Upper lobe of left lung (tissue), 6 donors: ENCODE results near the gene SLC25A38. TPM values are rescaled to one million over a fixed set of nuclear protein-coding genes. Genes with fewer than 3 reads are reported as not detected.

Experiments
- ATAC-seq, 2 donors: fragments of 200-7000 bp; cut with Tn5 transposase; one replicate each; pipeline ENCODE4 v1.9.1; 2022; ENCODE audit warnings: mild to moderate bottlenecking in 2 of 2, moderate library complexity in 2 of 2; ENCODE audit not compliant: low FRiP score in 2 of 2
- DNase-seq, 2 donors: peaks; one replicate each; pipeline ENCODE4 v3.0.0-alpha.2; 2019 to 2020
- H3K27ac ChIP-seq, 4 donors: fragments of 200-600 bp; sonication (generic); one replicate each; pipeline ENCODE4 v1.5.1; 2016 to 2019
- H3K27me3 ChIP-seq, 4 donors: fragments of 200-600 bp; sonication (generic); one replicate each; pipeline ENCODE4 v1.5.1; 2017 to 2019
- H3K36me3 ChIP-seq, 4 donors: fragments of 200-600 bp; sonication (generic); one replicate each; pipeline ENCODE4 v1.5.1; 2016 to 2019
- H3K4me1 ChIP-seq, 4 donors: fragments of 200-600 bp; sonication (generic); one replicate each; pipeline ENCODE4 v1.5.1; 2018 to 2019
- H3K4me3 ChIP-seq, 4 donors: fragments of 200-600 bp; sonication (generic); one replicate each; pipeline ENCODE4 v1.5.1; 2017 to 2019; ENCODE audit warnings: mild to moderate bottlenecking in 2 of 4, moderate library complexity in 1 of 4
- H3K9me3 ChIP-seq, 4 donors: fragments of 200-600 bp; sonication (generic); one replicate each; pipeline ENCODE4 v1.5.1; 2018 to 2019
- EP300 ChIP-seq, 4 donors: sonication (generic); formaldehyde crosslinking; IDR thresholded peaks; one replicate each; pipeline ENCODE4 v1.5.1; 2017; ENCODE audit warnings: antibody characterized with exemption in 4 of 4, control low read depth in 2 of 4
- POLR2A ChIP-seq, 4 donors: fragments of 450-650 bp; IDR thresholded peaks; one replicate each; pipeline ENCODE4 v1.5.1; 2016 to 2017; ENCODE audit warnings: antibody characterized with exemption in 4 of 4, mild to moderate bottlenecking in 2 of 4
- POLR2AphosphoS5 ChIP-seq, 2 donors: sonication (generic); formaldehyde crosslinking; IDR thresholded peaks; one replicate each; pipeline ENCODE4 v1.5.1; 2017; ENCODE audit warnings: antibody characterized with exemption in 2 of 2
- WGBS, 2 donors: methylation state at CpG; one replicate each; pipeline ENCODE4 v1.1.5; 2017 to 2018; 5-methylcytosine and 5-hydroxymethylcytosine counted together
- total RNA-seq, 6 donors: library from RNA; depleted of rRNA in 4 of 6; stranded (reverse); fragments of >200 nt in 4 of 6; gene quantifications; one replicate each; pipeline versions ENCODE4 v1.1.0 to v1.2.1, GENCODE V29; 2016 to 2021
- TF ChIP-seq, protein P1 (sequence below), 6 experiments: fragments of 450-650 bp in 4 of 6; fragments of 200-600 bp in 2 of 6; sonication (generic) in 2 of 6; IDR thresholded peaks; one replicate each; pipeline ENCODE4 v1.5.1; 2016 to 2019; ENCODE audit warnings: antibody characterized with exemption in 6 of 6
- donor health status: DM: no; HTN: no; CAD: no; lungs with moderate emphysema.
- donor health status: DM: no; HTN: yes; CAD: no; lungs with severe emphysema.

SLC25A38 gene
- total RNA-seq, 6 donors from 2014 or later: 17.5 to 36.5 (median 30.2) TPM

DNA sequence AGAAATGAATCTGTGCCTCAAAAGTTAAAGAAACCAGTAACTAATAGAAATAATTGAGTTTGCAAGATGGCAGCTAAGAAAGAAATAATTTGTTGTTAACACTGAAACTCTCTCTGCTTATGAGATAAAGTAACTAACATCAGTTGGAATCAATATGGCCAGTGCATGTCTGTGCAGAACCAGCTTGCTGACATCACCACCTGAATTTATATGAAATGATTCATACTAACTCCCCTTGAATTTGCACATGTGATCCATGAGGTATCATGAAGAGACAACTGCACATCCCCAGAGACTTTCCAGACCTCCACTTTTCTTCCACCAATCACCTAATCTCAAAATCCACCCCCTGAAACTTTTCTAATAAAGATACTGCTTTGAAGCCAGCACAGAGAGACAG lies 10.3 kb upstream of the SLC25A38 start:
- TF ChIP-seq POLR2A (IDR thresholded peaks at IDR 0.05) (no peak), POLR2AphosphoS5 (IDR thresholded peaks at IDR 0.05) (no peak), EP300 (IDR thresholded peaks at IDR 0.05) (no peak)
- TF ChIP-seq, protein P1, sequence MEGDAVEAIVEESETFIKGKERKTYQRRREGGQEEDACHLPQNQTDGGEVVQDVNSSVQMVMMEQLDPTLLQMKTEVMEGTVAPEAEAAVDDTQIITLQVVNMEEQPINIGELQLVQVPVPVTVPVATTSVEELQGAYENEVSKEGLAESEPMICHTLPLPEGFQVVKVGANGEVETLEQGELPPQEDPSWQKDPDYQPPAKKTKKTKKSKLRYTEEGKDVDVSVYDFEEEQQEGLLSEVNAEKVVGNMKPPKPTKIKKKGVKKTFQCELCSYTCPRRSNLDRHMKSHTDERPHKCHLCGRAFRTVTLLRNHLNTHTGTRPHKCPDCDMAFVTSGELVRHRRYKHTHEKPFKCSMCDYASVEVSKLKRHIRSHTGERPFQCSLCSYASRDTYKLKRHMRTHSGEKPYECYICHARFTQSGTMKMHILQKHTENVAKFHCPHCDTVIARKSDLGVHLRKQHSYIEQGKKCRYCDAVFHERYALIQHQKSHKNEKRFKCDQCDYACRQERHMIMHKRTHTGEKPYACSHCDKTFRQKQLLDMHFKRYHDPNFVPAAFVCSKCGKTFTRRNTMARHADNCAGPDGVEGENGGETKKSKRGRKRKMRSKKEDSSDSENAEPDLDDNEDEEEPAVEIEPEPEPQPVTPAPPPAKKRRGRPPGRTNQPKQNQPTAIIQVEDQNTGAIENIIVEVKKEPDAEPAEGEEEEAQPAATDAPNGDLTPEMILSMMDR (IDR thresholded peaks at IDR 0.05): no peak
- DNase-seq: no peak
- Histone ChIP-seq H3K27ac (no peak overlapping the region), H3K9me3 (no peaks in the 10 kb centered on the region), H3K4me3 (no peak overlapping the region), H3K27me3 (no peaks in the 10 kb centered on the region), H3K4me1 (no peaks in the 10 kb centered on the region), H3K36me3 (no peaks in the 10 kb centered on the region)
- no peak for ATAC-seq

DNA sequence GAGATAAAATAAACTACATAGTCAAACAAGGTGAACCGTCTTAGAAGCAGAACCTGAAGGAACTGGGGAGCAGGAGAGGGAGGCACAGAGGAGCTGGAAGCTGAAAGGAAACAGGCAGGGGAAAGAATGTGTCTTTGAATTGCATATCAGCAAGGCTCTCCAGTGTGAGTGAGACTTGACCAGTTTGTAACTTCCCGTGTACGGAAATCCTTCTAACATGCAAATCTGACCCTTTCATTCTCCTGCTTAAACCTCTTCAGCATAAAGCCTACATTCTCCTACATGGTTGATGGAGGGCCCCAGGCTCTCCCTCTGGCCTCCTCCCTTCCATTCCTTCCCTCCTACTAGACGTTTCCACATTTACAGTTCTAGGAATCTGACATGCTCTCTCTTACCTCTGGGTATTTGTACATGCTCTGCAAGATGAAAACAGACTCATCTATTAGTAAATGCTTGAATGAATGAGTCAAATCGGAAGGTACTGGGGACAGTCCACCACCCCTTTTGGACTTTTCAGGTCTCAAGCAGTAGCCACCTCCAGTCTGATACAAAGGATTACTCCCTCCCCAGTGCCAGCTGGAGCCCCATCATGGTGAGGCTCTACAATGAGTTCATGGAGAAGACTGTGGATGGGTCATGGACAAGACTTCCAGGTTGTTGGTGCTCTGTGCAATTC lies 6.1 kb upstream of the SLC25A38 start:
- 40 to 41% methylated on average over 5 of the region's 5 CpGs for WGBS, 2 donors

DNA sequence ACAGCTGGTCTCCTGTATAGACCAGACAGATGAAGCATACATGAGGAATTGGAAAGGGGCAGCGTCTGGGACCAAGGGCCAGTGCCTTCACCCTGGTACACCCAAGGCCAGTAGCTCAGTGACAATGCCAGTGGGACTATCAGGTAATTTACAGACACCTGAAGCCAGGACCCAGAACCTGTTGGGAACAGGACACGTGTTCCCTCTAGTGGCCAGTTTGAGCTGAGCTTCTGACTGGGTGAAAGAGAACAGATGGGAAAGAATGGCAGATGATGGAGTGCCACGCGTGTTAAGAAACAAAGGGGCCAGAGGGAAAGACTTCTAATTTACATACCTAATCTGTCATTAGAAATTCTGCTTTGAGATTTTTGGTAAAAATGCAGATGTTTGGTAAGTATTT lies 5.1 kb upstream of the SLC25A38 start:
- peak; percentile 53 to 73 for ATAC-seq
- Histone ChIP-seq H3K27me3 (no peaks in the 10 kb centered on the region), H3K4me3 (no peak overlapping the region), H3K36me3 (no peaks in the 10 kb centered on the region), H3K4me1 (peaks cover 0 to 9% (median 8%) of the 10 kb centered on the region in 4 donors), H3K27ac (no peak overlapping the region), H3K9me3 (no peaks in the 10 kb centered on the region)
- DNase-seq: peak in 1 of 2 donors; percentile 64
- WGBS, 2 donors: 33 to 48% methylated on average over 4 of the region's 4 CpGs
- no peak for TF ChIP-seq POLR2AphosphoS5 (IDR thresholded peaks at IDR 0.05)
- TF ChIP-seq, protein P1 (IDR thresholded peaks at IDR 0.05): peak in 5 of 6 experiments; percentile 41 to 56 (median 52)
- TF ChIP-seq POLR2A (IDR thresholded peaks at IDR 0.05): no peak

More for the DNA sequence above, 6.1 kb upstream of the SLC25A38 start:
- DNase-seq (no peak), ATAC-seq (no peak)
- H3K4me3 ChIP-seq: no peak overlapping the region
- H3K27me3 ChIP-seq: no peaks in the 10 kb centered on the region
- TF ChIP-seq POLR2A (IDR thresholded peaks at IDR 0.05) (no peak), EP300 (IDR thresholded peaks at IDR 0.05) (no peak), POLR2AphosphoS5 (IDR thresholded peaks at IDR 0.05) (no peak)
- TF ChIP-seq, protein P1 (IDR thresholded peaks at IDR 0.05): no peak
- H3K27ac ChIP-seq: no peak overlapping the region
- no peaks in the 10 kb centered on the region for H3K4me1 ChIP-seq
- no peaks in the 10 kb centered on the region for H3K9me3 ChIP-seq
- H3K36me3 ChIP-seq: no peaks in the 10 kb centered on the region

DNA sequence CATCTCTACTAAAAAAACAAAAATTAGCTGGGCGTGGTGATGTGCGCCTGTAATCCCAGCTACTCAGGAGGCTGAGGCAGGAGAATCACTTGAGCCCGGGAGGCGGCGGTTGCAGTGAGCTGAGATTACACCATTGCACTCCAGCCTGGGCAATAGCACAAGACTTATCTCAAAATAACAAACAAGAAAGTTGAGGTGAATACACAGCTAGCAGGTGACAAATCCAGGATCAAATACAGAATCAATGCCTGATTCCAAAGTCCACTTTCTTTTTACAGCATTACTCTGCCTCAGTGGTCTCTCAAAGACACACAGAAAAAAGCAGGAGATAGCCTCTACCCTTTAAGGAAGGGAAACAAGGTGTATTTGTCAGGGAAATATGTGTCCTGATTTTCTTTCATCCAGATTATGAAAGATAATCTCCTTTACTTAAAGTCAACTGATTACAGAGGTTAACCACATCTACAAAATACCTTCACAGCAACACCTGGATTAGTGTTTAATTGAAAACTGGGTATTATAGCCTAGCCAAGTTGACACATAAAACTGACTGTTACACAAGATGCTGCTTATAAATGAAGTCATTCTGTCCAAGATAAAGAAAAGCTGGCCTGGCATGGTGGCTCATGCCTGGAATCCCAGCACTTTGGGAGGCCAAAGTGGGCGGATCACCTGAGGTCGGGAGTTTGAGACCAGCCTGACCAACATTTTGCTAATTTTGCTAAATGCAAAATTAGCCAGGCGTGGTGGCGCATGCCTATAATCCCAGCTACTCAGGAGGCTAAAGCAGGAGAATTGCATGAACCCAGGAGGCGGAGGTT lies 4.0 kb upstream of the SLC25A38 start:
- TF ChIP-seq, protein P1 (IDR thresholded peaks at IDR 0.05): no peak
- no peak for TF ChIP-seq POLR2AphosphoS5 (IDR thresholded peaks at IDR 0.05)
- no peak for TF ChIP-seq EP300 (IDR thresholded peaks at IDR 0.05)
- no peak for TF ChIP-seq POLR2A (IDR thresholded peaks at IDR 0.05)
- H3K36me3 ChIP-seq: no peaks in the 10 kb centered on the region
- H3K4me3 ChIP-seq: no peak overlapping the region
- peaks cover 0 to 9% (median 8%) of the 10 kb centered on the region in 4 donors for H3K4me1 ChIP-seq
- no peak for DNase-seq
- no peak for ATAC-seq
- 93 to 95% methylated on average over 10 of the region's 10 CpGs for WGBS, 2 donors
- no peaks in the 10 kb centered on the region for H3K9me3 ChIP-seq
- H3K27ac ChIP-seq: no peak overlapping the region
- H3K27me3 ChIP-seq: no peaks in the 10 kb centered on the region
